ENCODE results near the gene CLSTN2. TPM values are rescaled to one million over a fixed set of nuclear protein-coding genes. Genes with fewer than 3 reads are reported as not detected.

Gene CLSTN2
- total and polyA plus RNA-seq, 2 of the 8 experiments (the other 6 are each of a cell fraction or from before 2014, with no cell fraction given) = 0.39 to 0.52 TPM

DNA sequence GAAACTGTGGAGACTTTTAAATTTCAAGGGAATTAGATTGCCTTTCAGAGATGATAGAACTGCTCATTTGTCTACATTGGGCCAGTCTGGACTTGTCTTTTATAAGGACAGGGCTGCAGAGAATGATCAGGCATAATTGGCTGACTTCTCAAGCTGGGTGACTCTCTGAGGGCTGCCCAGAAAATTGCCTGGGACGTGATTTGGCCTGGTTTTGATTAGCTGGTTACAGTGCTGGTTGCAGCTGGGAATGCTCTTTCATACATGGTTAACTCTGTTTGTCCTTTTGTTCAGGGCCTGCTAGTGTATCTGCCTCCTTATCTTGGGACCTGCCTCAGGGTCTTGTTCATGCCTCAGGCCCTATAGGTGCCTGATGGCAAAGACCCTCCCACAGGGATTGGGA, 245.6 kb downstream of the CLSTN2 start:
- Histone ChIP-seq H2BK15ac (ENCODE audit: low read length) (no peak overlapping the region), H2BK20ac (ENCODE audit: low read length) (no peak overlapping the region), H3K9me3 (ENCODE audit: insufficient read depth in 2 of 2, low read depth in 1 of 2, low read length in 1 of 2) (no peaks in the 10 kb centered on the region), H3K79me2 (ENCODE audit: control insufficient read depth in 1 of 2, insufficient read depth in 2 of 2, low read length in 2 of 2) (no peaks in the 10 kb centered on the region), H3K27ac (ENCODE audit: low read depth, low read length) (no peak overlapping the region), H3K4me2 (ENCODE audit: insufficient read depth in 1 of 2, low read depth in 2 of 2, low read length in 2 of 2) (no peak overlapping the region), H4K5ac (ENCODE audit: insufficient read length, low read depth, low read length) (no peak overlapping the region), H2BK5ac (ENCODE audit: low read depth, low read length) (no peak overlapping the region), H2BK120ac (replicated peaks; ENCODE audit: low read depth, low read length) (no peak overlapping the region), H3K36me3 (ENCODE audit: control insufficient read depth in 2 of 4, insufficient read depth in 4 of 4, low read length in 3 of 4) (no peaks in the 10 kb centered on the region), H4K91ac (replicated peaks; ENCODE audit: insufficient read length, low read length) (no peak overlapping the region), H3K4me1 (replicated peaks in 1 of 4; ENCODE audit: control insufficient read depth in 3 of 4, insufficient read depth in 4 of 4, low read length in 3 of 4) (no peaks in the 10 kb centered on the region), H2BK12ac (ENCODE audit: low read depth, low read length) (no peak overlapping the region), H2AK5ac (ENCODE audit: low read depth, low read length) (no peak overlapping the region), H3K4ac (replicated peaks; ENCODE audit: insufficient read length, low read depth, low read length) (no peak overlapping the region), H3K9ac (replicated peaks in 1 of 4; ENCODE audit: extremely low read depth in 1 of 4, low read depth in 3 of 4, low read length in 3 of 4) (no peak overlapping the region), H3K27me3 (replicated peaks in 1 of 4; ENCODE audit: control insufficient read depth in 3 of 4, extremely low read depth in 1 of 4, insufficient read depth in 3 of 4, low read length in 3 of 4) (no peaks in the 10 kb centered on the region), H4K20me1 (replicated peaks in 1 of 2; ENCODE audit: control insufficient read depth in 1 of 2, insufficient read depth in 2 of 2, low read length in 2 of 2) (no peaks in the 10 kb centered on the region), H2AFZ (ENCODE audit: low read length) (no peak overlapping the region), H4K8ac (ENCODE audit: extremely low read depth, insufficient read depth, low read length) (no peak overlapping the region), H3K4me3 (ENCODE audit: extremely low read depth in 1 of 4, insufficient read depth in 2 of 4, low read depth in 3 of 4, low read length in 4 of 4) (no peak overlapping the region), H3K18ac (ENCODE audit: extremely low read depth, low read length) (no peak overlapping the region), H3K79me1 (ENCODE audit: low read depth, low read length) (no peaks in the 10 kb centered on the region), H3K14ac (ENCODE audit: insufficient read length) (no peak overlapping the region), H3K23ac (ENCODE audit: insufficient read length) (no peak overlapping the region), H3K23me2 (ENCODE audit: low read depth, low read length) (no peaks in the 10 kb centered on the region), H3K56ac (replicated peaks; ENCODE audit: insufficient read length, low read depth, low read length) (no peak overlapping the region)
- FAIRE-seq (no peak), DNase-seq (ENCODE audit: low read depth in 1 of 2, low spot score in 2 of 2) (no peak)
- WGBS, 2 experiments (ENCODE audit: extremely low coverage in 1 of 2, insufficient coverage in 1 of 2, insufficient read length in 1 of 2, insufficient replicate concordance in 2 of 2, low coverage in 1 of 2, low lambda C conversion rate in 2 of 2, missing lambda C conversion rate in 1 of 2) = 78% methylated on average over 1 of the region's 1 CpG; no CpG with 5 or more reads in 1 of the 2 experiments
- ChIA-PET CTCF (ENCODE audit: partially characterized antibody) (interaction anchor here (1.3 to 1.4 kb wide), 2 partner anchors 11 to 52 kb away, joined by 4 read pairs; no protein-coding TSS in a partner anchor), POLR2A (ENCODE audit: partially characterized antibody) (no interaction called here)
- TF ChIP-seq CBX8 (IDR thresholded peaks at IDR 0.05; ENCODE audit: borderline replicate concordance, low read depth, low read length) (no peak), GABPA (IDR thresholded peaks at IDR 0.05; ENCODE audit: borderline replicate concordance, insufficient read depth, low read length) (no peak), RNF2 (IDR thresholded peaks at IDR 0.05; ENCODE audit: borderline replicate concordance, low read depth, low read length, missing control alignments, poor library complexity, severe bottlenecking) (no peak), SP4 (IDR thresholded peaks at IDR 0.05; ENCODE audit: low read length) (no peak), NANOG (IDR thresholded peaks at IDR 0.05; ENCODE audit: insufficient read depth, low read depth, low read length, poor library complexity, severe bottlenecking) (no peak), RFX5 (IDR thresholded peaks at IDR 0.05; ENCODE audit: borderline replicate concordance, low read depth, low read length) (no peak), TEAD4 (IDR thresholded peaks at IDR 0.05; ENCODE audit: low read depth, low read length) (no peak)
- TF ChIP-seq, protein P1, sequence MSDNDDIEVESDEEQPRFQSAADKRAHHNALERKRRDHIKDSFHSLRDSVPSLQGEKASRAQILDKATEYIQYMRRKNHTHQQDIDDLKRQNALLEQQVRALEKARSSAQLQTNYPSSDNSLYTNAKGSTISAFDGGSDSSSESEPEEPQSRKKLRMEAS (IDR thresholded peaks at IDR 0.05) = no peak

Data from H1 (cell line).